ENCODE results near the gene LIN28B. TPM values are rescaled to one million over a fixed set of nuclear protein-coding genes. Genes with fewer than 3 reads are reported as not detected.

LIN28B gene
- polyA plus RNA-seq, 1 experiment: not detected

DNA sequence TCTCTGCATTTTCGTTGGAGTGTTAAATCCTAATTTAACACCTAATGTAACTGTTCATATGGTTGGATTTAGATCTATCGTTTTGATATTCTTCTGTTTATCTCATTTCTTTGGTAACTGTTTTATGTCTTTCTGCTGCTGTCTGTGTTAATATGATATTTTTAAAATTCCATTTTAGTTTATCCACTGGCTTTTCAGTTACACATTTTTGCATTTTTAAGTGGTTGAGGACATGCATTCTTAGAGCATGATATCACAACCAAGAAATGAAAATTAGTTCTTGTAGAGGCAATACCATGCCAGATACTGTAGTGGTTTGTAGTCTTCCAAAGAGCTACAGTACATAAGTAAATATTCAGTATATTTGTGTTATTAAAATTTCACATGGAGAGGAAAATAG, 58.6 kb downstream of the LIN28B start:
- no peaks in the 10 kb centered on the region for H3K36me3 ChIP-seq (ENCODE audit: control insufficient read depth, insufficient read depth, low read length)
- ChIA-PET CTCF (interaction anchor here (0.7 to 3.7 kb wide), 2 partner anchors 33 to 62 kb away, joined by 3 to 14 read pairs; no protein-coding TSS in a partner anchor), POLR2A (no interaction called here)
- peak; percentile 48 for DNase-seq (ENCODE audit: low read depth)
- TF ChIP-seq, protein P1, sequence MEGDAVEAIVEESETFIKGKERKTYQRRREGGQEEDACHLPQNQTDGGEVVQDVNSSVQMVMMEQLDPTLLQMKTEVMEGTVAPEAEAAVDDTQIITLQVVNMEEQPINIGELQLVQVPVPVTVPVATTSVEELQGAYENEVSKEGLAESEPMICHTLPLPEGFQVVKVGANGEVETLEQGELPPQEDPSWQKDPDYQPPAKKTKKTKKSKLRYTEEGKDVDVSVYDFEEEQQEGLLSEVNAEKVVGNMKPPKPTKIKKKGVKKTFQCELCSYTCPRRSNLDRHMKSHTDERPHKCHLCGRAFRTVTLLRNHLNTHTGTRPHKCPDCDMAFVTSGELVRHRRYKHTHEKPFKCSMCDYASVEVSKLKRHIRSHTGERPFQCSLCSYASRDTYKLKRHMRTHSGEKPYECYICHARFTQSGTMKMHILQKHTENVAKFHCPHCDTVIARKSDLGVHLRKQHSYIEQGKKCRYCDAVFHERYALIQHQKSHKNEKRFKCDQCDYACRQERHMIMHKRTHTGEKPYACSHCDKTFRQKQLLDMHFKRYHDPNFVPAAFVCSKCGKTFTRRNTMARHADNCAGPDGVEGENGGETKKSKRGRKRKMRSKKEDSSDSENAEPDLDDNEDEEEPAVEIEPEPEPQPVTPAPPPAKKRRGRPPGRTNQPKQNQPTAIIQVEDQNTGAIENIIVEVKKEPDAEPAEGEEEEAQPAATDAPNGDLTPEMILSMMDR (IDR thresholded peaks at IDR 0.05; ENCODE audit: insufficient read depth, low read depth, low read length): no peak
- no peaks in the 10 kb centered on the region for H3K27me3 ChIP-seq (ENCODE audit: control insufficient read depth, insufficient read depth, low read length)
- no peak overlapping the region for H3K4me3 ChIP-seq (ENCODE audit: low read depth, low read length)

DNA sequence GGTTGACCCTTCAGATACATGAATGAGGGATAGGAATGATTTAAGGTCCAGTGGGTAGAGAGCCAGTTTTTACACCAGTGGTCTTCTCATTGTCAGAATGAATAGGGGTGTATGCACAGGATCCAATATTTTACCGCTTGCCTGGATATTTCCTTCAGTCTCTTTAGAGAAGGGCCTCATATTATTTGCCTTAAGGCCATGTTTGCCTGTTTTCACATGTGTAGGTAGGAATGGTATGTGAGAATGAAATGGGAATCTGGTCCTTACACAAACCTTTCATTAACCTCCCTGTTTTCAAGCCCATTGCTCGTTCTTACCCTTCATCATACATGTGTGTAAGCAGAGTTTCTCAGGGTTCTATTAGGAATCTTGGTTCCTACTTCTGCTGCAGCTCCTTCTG, 62.4 kb downstream of the LIN28B start:
- no peak overlapping the region for H3K4me3 ChIP-seq (ENCODE audit: low read depth, low read length)
- TF ChIP-seq, protein P1 (IDR thresholded peaks at IDR 0.05; ENCODE audit: insufficient read depth, low read depth, low read length): no peak
- DNase-seq (ENCODE audit: low read depth): no peak
- ChIA-PET CTCF (no interaction called here), POLR2A (no interaction called here)
- no peaks in the 10 kb centered on the region for H3K36me3 ChIP-seq (ENCODE audit: control insufficient read depth, insufficient read depth, low read length)
- H3K27me3 ChIP-seq (ENCODE audit: control insufficient read depth, insufficient read depth, low read length): no peaks in the 10 kb centered on the region

DNA sequence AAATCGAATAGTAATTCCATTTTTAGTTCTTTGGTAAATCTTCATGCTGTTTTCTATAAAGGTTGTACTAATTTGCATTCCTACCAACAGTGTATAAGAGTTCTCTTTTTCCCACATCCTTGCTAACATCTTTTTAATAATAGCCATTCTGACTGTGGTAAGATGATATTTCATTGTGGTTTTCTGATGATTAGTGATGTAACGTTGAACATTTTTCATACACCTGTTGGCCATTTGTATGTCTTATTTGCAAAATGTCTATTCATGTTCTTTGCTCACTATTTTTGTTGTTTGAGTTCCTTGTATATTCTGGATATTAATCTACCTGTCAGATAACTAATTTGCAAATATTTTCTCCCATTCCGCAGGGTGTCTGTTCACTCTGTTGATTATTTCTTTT, 64.5 kb downstream of the LIN28B start:
- DNase-seq (ENCODE audit: low read depth): no peak
- H3K27me3 ChIP-seq (ENCODE audit: control insufficient read depth, insufficient read depth, low read length): no peaks in the 10 kb centered on the region
- ChIA-PET POLR2A (no interaction called here), CTCF (no interaction called here)
- no peak overlapping the region for H3K4me3 ChIP-seq (ENCODE audit: low read depth, low read length)
- no peaks in the 10 kb centered on the region for H3K36me3 ChIP-seq (ENCODE audit: control insufficient read depth, insufficient read depth, low read length)
- TF ChIP-seq, protein P1 (IDR thresholded peaks at IDR 0.05; ENCODE audit: insufficient read depth, low read depth, low read length): no peak

DNA sequence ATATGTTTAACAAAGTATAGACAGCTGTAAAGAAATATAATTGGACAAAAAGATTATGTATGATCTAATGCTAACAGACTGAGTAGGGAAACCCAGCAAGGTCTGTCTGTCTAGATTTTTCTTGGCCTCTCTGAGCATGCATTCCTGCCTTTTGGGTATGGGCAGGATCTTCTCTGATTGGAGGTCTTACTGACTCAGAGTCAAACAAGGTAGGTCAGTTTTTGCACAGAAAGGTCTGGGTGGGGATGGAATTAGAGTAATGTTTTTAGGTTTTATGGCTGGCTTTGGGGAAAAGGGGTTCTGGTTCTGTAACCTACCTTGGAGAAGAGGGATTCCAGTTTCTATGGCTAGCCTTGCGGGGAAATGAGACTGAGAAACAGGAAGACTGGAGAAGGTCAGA, 65.5 kb downstream of the LIN28B start:
- DNase-seq (ENCODE audit: low read depth): no peak
- CTCF ChIA-PET: no interaction called here
- POLR2A ChIA-PET: no interaction called here
- Histone ChIP-seq H3K27me3 (ENCODE audit: control insufficient read depth, insufficient read depth, low read length) (no peaks in the 10 kb centered on the region), H3K36me3 (ENCODE audit: control insufficient read depth, insufficient read depth, low read length) (no peaks in the 10 kb centered on the region), H3K4me3 (ENCODE audit: low read depth, low read length) (no peak overlapping the region)
- TF ChIP-seq, protein P1 (IDR thresholded peaks at IDR 0.05; ENCODE audit: insufficient read depth, low read depth, low read length): no peak

DNA sequence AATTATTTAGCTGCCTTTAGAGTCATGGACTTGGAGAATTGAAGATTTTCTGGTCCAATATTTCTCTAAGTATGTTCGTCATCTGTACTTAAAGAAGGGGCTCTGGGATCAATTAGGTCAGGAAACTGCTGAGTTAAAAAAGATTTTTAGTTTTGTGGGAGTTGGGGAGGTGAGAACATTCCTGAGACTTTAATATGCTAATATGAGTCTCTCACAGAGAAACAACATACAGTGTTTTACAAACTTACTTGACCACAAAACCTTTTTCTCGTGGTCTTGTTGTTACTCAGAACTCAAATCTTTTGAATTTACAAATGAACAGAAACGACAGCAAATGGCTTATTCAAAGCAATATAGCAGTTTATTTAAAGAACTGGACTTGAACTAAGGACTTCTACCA, 67.9 kb downstream of the LIN28B start:
- no peaks in the 10 kb centered on the region for H3K27me3 ChIP-seq (ENCODE audit: control insufficient read depth, insufficient read depth, low read length)
- no peak overlapping the region for H3K4me3 ChIP-seq (ENCODE audit: low read depth, low read length)
- TF ChIP-seq, protein P1 (IDR thresholded peaks at IDR 0.05; ENCODE audit: insufficient read depth, low read depth, low read length): no peak
- CTCF ChIA-PET: no interaction called here
- no peak for DNase-seq (ENCODE audit: low read depth)
- H3K36me3 ChIP-seq (ENCODE audit: control insufficient read depth, insufficient read depth, low read length): no peaks in the 10 kb centered on the region
- POLR2A ChIA-PET: no interaction called here

Data from BJ (cell line).